ENCODE measurements around the gene ALDOA. TPM values are rescaled to one million over a fixed set of nuclear protein-coding genes. Genes with fewer than 3 reads are reported as not detected.

Gene ALDOA
- polyA plus RNA-seq, 4 donors: 406 to 1,111 (median 984) TPM

DNA sequence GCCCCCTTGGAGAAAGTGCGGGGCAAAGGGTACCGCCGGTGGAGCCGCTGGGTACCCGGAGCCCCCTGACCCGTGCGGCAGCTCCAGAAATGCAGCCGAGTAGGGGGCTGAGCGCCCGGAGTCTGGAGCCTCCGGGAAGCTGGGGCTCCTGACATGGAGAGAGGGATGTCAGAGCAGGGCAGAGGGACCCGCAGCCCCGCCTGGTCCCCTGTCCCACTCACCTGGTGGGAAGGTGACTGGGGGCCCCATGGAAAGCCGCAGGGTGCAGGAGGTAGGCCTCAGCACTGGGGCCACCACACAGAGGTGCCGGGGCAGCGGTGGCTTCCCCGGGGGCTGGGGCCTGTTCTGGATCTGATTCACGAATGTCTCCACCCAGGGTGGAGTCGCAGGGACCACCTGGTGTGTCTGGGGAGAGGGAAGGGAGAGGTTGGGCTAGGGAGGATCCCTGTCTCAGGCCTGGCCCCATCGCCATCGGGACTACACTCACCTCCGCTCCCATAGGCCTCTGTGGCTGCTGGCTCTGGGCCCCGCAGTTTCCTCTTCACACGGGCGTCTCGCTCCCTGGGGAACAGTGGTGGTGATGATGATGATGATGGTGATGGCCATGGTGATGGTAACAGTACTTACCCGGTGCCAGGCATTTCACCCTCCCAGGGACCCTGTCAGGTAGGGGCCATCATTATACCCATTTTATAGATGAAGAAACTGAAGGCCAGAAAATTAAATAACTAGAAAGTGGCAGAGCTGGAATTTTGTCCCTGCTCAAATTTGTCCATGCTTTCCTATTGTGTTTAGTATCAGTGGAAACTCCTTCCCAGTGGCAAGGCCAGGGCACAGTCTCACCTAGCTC lies 21.0 kb downstream of the ALDOA start:
- Histone ChIP-seq H3K36me3 (ENCODE audit: control insufficient read depth in 3 of 3, insufficient read depth in 2 of 3, low read depth in 1 of 3, low read length in 3 of 3) (peaks cover 8 to 57% (median 14%) of the 10 kb centered on the region in 3 donors), H3K4me1 (ENCODE audit: control insufficient read depth in 3 of 3, insufficient read depth in 2 of 3, low read depth in 1 of 3, low read length in 2 of 3) (peaks cover 0 to 7% (median 0%) of the 10 kb centered on the region in 3 donors), H3K4me3 (ENCODE audit: low read depth in 1 of 3, low read length in 3 of 3) (no peak overlapping the region), H3K27ac (ENCODE audit: low read depth in 1 of 3, low read length in 2 of 3) (no peak overlapping the region), H3K9me3 (ENCODE audit: control insufficient read depth in 2 of 2, insufficient read depth in 1 of 2, low read depth in 1 of 2, low read length in 1 of 2) (no peaks in the 10 kb centered on the region), H3K27me3 (ENCODE audit: control insufficient read depth in 3 of 3, insufficient read depth in 3 of 3, low read length in 3 of 3) (no peaks in the 10 kb centered on the region)
- 79 to 91% (median 83%) methylated on average over 21 to 27 of the region's 27 CpGs for WGBS, 3 donors
- no peak for FAIRE-seq
- DNase-seq: no peak

DNA sequence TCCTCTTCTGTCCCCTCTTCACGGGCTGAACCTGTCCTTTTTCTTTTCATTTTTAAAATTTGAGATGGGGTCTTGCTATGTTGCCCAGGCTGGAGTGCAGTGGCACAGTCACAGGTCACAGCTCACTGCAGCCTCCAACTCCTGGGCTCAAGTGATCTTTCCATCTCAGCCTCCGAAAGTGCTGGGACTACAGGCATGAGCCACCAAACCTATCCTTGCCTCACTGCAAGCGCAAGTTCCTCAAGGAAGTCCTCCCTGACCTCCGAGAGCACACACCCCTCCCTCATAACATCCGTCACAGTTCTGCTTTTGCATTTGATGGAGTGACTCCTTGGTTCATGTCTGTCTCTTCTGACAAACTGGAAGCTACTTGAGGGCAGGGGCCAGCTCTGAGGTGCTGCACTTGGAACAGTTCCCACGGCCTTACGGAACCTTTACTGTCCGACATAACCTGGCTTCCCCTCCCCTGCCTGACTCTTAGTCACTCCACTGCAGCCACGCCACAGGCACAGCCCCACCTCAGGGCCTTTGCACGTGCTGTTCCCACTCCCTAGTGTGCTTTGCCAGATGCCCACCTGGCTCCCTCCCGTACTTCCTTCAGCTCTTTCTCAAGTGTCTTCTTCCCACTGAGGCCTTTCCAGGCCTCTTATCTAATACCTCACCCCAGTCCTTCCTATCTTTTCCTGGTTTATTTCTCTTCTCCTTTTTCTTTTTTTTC lies 21.8 kb downstream of the ALDOA start:
- no peak overlapping the region for H3K27ac ChIP-seq (ENCODE audit: low read depth in 1 of 3, low read length in 2 of 3)
- peaks cover 0 to 12% (median 2%) of the 10 kb centered on the region in 3 donors for H3K4me1 ChIP-seq (ENCODE audit: control insufficient read depth in 3 of 3, insufficient read depth in 2 of 3, low read depth in 1 of 3, low read length in 2 of 3)
- H3K36me3 ChIP-seq (ENCODE audit: control insufficient read depth in 3 of 3, insufficient read depth in 2 of 3, low read depth in 1 of 3, low read length in 3 of 3): peaks cover 8 to 50% (median 14%) of the 10 kb centered on the region in 3 donors
- FAIRE-seq (no peak), DNase-seq (no peak)
- H3K9me3 ChIP-seq (ENCODE audit: control insufficient read depth in 2 of 2, insufficient read depth in 1 of 2, low read depth in 1 of 2, low read length in 1 of 2): no peaks in the 10 kb centered on the region
- H3K27me3 ChIP-seq (ENCODE audit: control insufficient read depth in 3 of 3, insufficient read depth in 3 of 3, low read length in 3 of 3): no peaks in the 10 kb centered on the region
- H3K4me3 ChIP-seq (ENCODE audit: low read depth in 1 of 3, low read length in 3 of 3): no peak overlapping the region
- 84 to 91% (median 89%) methylated on average over 11 of the region's 11 CpGs for WGBS, 3 donors

DNA sequence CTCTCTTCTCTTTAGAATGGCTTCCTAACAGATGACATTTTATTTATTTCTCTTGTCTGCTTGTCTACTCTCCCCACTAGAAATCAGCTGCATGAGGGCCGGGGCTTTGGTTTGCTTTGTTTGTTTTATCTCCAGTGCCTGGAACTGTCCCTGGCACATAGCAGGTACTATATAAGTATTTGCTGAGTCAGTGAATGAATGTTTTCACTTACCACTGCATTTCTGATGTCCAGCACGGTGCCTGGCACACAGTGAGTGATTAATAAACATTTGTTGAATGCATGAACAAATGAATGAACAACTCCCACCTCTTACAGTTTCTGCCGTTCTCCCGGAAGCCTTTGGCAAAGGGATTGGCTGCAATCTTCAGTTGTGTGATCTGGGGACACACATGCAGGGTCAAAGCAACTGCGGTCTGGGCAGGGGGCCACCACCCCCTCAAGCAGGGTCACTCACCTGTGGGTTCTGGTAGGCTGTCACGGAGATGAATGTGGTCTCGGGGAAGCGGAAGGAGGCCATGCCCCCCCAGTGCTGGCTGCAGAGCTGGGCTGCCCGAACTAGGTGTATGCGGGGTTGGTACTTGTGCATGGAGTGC lies 22.8 kb downstream of the ALDOA start:
- no peak overlapping the region for H3K4me3 ChIP-seq (ENCODE audit: low read depth in 1 of 3, low read length in 3 of 3)
- DNase-seq (no peak), FAIRE-seq (no peak)
- no peaks in the 10 kb centered on the region for H3K27me3 ChIP-seq (ENCODE audit: control insufficient read depth in 3 of 3, insufficient read depth in 3 of 3, low read length in 3 of 3)
- H3K27ac ChIP-seq (ENCODE audit: low read depth in 1 of 3, low read length in 2 of 3): no peak overlapping the region
- 72 to 80% (median 77%) methylated on average over 9 to 10 of the region's 10 CpGs for WGBS, 3 donors
- peaks cover 4 to 43% (median 12%) of the 10 kb centered on the region in 3 donors for H3K36me3 ChIP-seq (ENCODE audit: control insufficient read depth in 3 of 3, insufficient read depth in 2 of 3, low read depth in 1 of 3, low read length in 3 of 3)
- peaks cover 0 to 16% (median 6%) of the 10 kb centered on the region in 3 donors for H3K4me1 ChIP-seq (ENCODE audit: control insufficient read depth in 3 of 3, insufficient read depth in 2 of 3, low read depth in 1 of 3, low read length in 2 of 3)
- no peaks in the 10 kb centered on the region for H3K9me3 ChIP-seq (ENCODE audit: control insufficient read depth in 2 of 2, insufficient read depth in 1 of 2, low read depth in 1 of 2, low read length in 1 of 2)

- peaks cover 4 to 43% (median 9%) of the 10 kb centered on the region in 3 donors for H3K36me3 ChIP-seq (ENCODE audit: control insufficient read depth in 3 of 3, insufficient read depth in 2 of 3, low read depth in 1 of 3, low read length in 3 of 3)
- no peaks in the 10 kb centered on the region for H3K9me3 ChIP-seq (ENCODE audit: control insufficient read depth in 2 of 2, insufficient read depth in 1 of 2, low read depth in 1 of 2, low read length in 1 of 2)
- WGBS, 3 donors: 85 to 90% (median 86%) methylated on average over 22 of the region's 22 CpGs
- H3K27ac ChIP-seq (ENCODE audit: low read depth in 1 of 3, low read length in 2 of 3): no peak overlapping the region
- no peak for DNase-seq
- no peaks in the 10 kb centered on the region for H3K27me3 ChIP-seq (ENCODE audit: control insufficient read depth in 3 of 3, insufficient read depth in 3 of 3, low read length in 3 of 3)
- H3K4me1 ChIP-seq (ENCODE audit: control insufficient read depth in 3 of 3, insufficient read depth in 2 of 3, low read depth in 1 of 3, low read length in 2 of 3): peaks cover 0 to 16% (median 6%) of the 10 kb centered on the region in 3 donors
- FAIRE-seq: no peak
- no peak overlapping the region for H3K4me3 ChIP-seq (ENCODE audit: low read depth in 1 of 3, low read length in 3 of 3)
These were observed 23.5 kb downstream of the ALDOA start for GRCh38 chr16:30088832-30089624.

DNA sequence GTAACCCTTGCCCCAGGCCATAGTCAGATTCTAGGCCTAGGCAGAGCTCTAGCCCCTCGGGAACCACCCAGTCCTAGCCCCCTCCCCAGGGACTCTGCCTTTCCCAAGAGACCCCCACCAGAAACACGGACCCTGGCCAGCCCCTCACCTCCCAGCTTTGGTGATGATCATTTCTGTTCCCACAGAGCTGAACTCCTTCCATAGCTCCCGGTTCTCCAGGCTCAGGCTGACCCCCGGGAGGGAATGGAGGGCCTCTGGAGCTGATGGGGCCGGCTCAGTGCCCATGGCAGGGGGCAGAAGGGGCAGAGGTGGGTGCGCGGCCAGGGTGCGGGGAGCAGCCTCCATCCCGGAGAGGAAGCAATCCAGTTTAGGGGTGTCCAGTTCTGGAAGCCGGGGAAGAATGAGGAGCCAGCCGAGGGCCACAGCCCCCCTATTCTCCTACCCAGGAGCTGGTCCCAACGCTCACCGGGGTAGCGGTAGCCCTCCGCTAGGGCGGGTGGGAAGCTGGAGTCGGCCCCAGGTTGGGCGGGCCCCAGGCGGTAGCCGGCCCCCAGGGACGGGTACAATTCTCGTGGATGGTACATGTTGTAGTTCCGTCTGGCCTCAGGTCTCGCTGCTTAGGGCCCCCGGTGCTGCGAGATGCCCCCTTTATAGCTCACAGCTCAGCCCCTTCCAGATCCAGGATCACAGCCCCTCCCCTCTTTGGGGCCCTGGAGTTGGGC lies 25.2 kb downstream of the ALDOA start:
- no peak overlapping the region for H3K27ac ChIP-seq (ENCODE audit: low read depth in 1 of 3, low read length in 2 of 3)
- FAIRE-seq (no peak), DNase-seq (no peak)
- H3K4me1 ChIP-seq (ENCODE audit: control insufficient read depth in 3 of 3, insufficient read depth in 2 of 3, low read depth in 1 of 3, low read length in 2 of 3): peaks cover 2 to 31% (median 6%) of the 10 kb centered on the region in 3 donors
- 63 to 75% (median 74%) methylated on average over 24 to 26 of the region's 26 CpGs for WGBS, 3 donors
- peak overlapping the region in 1 of 3 donors; percentile 72 for H3K4me3 ChIP-seq (ENCODE audit: low read depth in 1 of 3, low read length in 3 of 3)
- peaks cover 0 to 36% (median 3%) of the 10 kb centered on the region in 3 donors for H3K36me3 ChIP-seq (ENCODE audit: control insufficient read depth in 3 of 3, insufficient read depth in 2 of 3, low read depth in 1 of 3, low read length in 3 of 3)
- H3K9me3 ChIP-seq (ENCODE audit: control insufficient read depth in 2 of 2, insufficient read depth in 1 of 2, low read depth in 1 of 2, low read length in 1 of 2): no peaks in the 10 kb centered on the region
- no peaks in the 10 kb centered on the region for H3K27me3 ChIP-seq (ENCODE audit: control insufficient read depth in 3 of 3, insufficient read depth in 3 of 3, low read length in 3 of 3)

DNA sequence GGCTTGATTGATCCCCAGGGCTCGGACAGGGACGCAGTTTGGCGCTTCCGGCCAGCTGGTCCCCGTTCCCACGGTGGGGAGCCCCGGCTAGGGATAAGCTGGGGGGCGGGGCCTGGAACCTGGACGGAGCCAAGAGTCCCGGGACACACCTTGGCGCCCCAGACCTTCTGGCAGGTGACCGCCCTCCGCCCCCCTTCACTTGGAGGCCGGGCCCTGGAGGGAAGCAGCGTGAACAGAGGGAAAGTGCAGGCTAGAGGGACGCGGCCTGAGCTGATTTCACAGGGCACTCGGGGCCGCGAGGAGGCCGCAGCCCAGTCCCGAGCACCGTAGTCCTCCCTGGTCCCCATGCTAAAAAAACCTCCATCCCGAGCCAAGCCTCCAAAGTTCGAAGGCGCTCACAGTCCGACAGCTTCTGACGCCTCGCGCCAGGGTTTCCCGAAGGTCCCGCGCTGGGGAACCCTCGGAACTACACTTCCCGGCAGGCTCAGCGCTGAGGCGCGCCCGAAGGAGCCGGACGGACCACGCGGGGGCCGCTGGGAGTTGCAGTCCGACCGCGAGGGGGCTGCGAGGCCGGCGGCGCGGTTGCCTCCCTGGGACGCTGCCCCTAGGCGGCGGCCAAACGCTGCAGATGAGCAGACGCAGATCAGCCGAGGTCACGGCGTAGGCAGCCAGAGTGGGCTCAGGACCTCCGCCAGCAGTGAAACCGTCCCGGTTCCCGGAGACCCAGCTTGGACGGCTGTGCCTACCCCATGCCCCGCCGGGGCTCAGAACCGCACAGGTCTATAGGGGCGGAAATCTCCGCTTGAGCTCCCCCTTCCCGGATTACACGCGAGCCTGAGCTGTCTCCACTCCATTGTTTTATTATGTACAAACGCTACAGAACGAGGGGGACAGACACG lies 26.2 kb downstream of the ALDOA start, which contains the start of gene TBX6:
TBX6 (minus strand) TSS at position 451 of the 899 bp plus-strand sequence. CDS start 731 bp downstream, outside the sequence.
- Histone ChIP-seq H3K36me3 (ENCODE audit: control insufficient read depth in 3 of 3, insufficient read depth in 2 of 3, low read depth in 1 of 3, low read length in 3 of 3) (peaks cover 0 to 27% (median 3%) of the 10 kb centered on the region in 3 donors), H3K27me3 (ENCODE audit: control insufficient read depth in 3 of 3, insufficient read depth in 3 of 3, low read length in 3 of 3) (no peaks in the 10 kb centered on the region), H3K4me1 (ENCODE audit: control insufficient read depth in 3 of 3, insufficient read depth in 2 of 3, low read depth in 1 of 3, low read length in 2 of 3) (peaks cover 2 to 31% (median 6%) of the 10 kb centered on the region in 3 donors), H3K9me3 (ENCODE audit: control insufficient read depth in 2 of 2, insufficient read depth in 1 of 2, low read depth in 1 of 2, low read length in 1 of 2) (peaks cover 1 to 5% of the 10 kb centered on the region in 2 donors), H3K27ac (ENCODE audit: low read depth in 1 of 3, low read length in 2 of 3) (peak within 1 kb of the TSS; percentile 61 to 86 (median 70)), H3K4me3 (ENCODE audit: low read depth in 1 of 3, low read length in 3 of 3) (peak within 1 kb of the TSS in 2 of 3 donors; percentile 56 to 72)
- WGBS, 3 donors: 0 to 1% (median 1%) methylated on average over 60 to 76 of the region's 76 CpGs
- DNase-seq (peak; percentile 91 to 96), FAIRE-seq (no peak)

All from small intestine (tissue), 7 donors.